ENCODE data around the gene CPAMD8. TPM values are rescaled to one million over a fixed set of nuclear protein-coding genes. Genes with fewer than 3 reads are reported as not detected.

Gene CPAMD8
- total RNA-seq, 4 donors from 2014 or later = 6.0 to 15.6 (median 7.6) TPM

DNA sequence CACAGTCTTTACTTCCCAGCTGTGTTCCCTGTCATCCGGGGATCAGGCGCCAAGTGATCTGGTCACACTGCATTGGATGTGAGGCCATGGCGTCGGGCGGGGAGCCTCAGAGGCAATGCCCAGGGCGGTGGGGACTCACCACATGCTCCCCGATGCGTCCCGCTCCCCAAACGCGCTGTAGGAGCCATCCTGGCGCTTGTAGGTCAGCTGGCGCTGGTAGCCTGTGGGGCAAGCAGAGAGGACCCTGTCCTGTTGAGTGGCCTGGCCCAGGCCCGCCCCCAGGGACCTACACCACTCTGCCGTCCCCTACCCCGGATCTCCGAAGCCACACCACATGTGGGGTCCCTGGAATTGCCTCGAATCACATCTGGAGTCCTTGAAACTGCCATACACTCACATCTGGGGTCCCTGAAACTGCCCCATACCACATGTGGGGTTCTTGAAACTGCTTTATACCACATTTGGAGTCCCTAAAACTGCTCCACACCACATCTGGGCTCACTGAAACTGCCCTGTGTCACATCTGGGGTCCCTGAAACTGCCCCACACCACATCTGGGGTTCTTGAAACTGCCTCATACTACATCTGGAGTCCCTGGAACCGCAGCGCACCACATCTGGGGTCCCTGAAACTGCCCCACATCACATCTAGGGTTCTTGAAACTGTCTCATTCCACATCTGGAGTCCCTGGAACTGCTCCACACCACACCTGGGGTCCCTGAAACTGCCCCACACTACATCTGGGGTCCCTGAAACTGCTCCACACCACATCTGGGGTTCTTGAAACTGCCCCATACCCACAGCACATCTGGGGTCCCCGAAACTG, 104.6 kb downstream of the CPAMD8 start:
- TF ChIP-seq POLR2A (IDR thresholded peaks at IDR 0.05) (no peak), CTCF (IDR thresholded peaks at IDR 0.05 in 4 of 5, conservative IDR thresholded peaks at IDR 0.05 in 1 of 5) (no peak)
- no peaks in the 10 kb centered on the region for H3K36me3 ChIP-seq
- DNase-seq (no peak), ATAC-seq (no peak)
- in situ Hi-C loops (cut with MboI; ENCODE audit: low sequenced_read_pairs in 4 of 4) (no loop called here), intact Hi-C loops (cut with DNase I; ENCODE audit: low total_unique reads) (no loop called here)
- H3K27me3 ChIP-seq = peaks cover 0 to 4% (median 0%) of the 10 kb centered on the region in 3 donors
- no peak overlapping the region for H3K4me3 ChIP-seq
- H3K9me3 ChIP-seq = peaks cover 0 to 6% (median 0%) of the 10 kb centered on the region in 3 donors
- H3K27ac ChIP-seq = no peak overlapping the region
- no peaks in the 10 kb centered on the region for H3K4me1 ChIP-seq

DNA sequence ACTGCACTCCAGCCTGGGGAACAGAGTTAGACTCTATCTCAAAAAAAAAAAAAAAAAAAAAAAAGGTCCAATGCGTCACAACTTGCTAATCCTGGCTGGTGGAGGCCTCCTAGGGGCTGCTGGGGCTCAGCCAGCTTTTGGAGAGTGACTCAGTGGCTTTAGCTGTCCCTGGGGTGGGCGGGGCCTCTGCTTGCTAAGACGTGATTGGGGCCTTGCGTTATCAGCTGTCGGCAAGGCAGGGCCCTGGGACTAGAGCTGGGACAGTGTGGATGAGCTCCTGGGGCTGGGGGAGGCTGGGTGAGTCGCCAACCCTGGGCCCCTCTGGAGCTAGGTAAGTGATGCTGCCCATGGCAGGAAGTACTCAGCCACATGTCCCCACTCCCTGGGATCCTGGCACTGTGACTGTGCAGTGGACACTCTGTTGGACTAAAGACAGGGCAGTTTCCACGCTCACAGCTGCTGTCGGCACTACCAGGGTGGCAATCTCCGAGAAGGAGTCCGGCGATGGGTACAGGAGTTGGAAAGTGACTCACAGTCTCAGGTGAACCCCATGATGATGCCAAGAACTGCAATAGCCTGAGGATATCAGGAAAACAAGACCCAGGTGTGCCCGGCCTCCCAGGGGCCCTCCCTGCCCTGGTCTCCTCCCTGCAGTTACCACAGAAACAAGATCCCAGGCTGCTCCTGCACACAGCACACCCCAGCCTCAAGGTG, 105.6 kb downstream of the CPAMD8 start:
- in situ Hi-C loops (cut with MboI; ENCODE audit: low sequenced_read_pairs in 4 of 4) (no loop called here), intact Hi-C loops (cut with DNase I; ENCODE audit: low total_unique reads) (no loop called here)
- Histone ChIP-seq H3K27me3 (peaks cover 0 to 4% (median 0%) of the 10 kb centered on the region in 3 donors), H3K9me3 (peaks cover 0 to 6% (median 0%) of the 10 kb centered on the region in 3 donors), H3K4me3 (no peak overlapping the region), H3K27ac (no peak overlapping the region), H3K4me1 (no peaks in the 10 kb centered on the region), H3K36me3 (no peaks in the 10 kb centered on the region)
- DNase-seq (no peak), ATAC-seq (no peak)
- TF ChIP-seq POLR2A (IDR thresholded peaks at IDR 0.05) = no peak
- TF ChIP-seq CTCF (IDR thresholded peaks at IDR 0.05 in 4 of 5, conservative IDR thresholded peaks at IDR 0.05 in 1 of 5) = no peak

DNA sequence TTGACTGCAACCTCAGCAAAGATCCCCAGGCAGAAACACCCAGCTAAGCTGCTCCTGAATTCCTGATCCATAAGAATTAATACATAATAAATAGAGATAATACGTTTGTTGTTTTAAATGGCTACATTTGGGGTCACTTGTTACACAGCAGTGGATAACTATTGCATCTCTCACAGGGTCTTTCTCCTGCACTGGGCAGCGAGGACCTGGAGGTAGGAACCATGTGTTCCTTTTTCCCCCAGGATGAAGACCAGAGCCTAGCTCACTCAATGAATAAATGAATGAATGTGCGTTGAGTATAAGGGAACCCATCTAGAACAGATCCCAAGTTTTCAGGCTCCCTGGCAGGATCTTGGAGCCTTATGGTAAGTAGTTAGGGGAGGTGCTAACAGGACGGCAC, 107.1 kb downstream of the CPAMD8 start:
- H3K4me3 ChIP-seq = no peak overlapping the region
- no peak overlapping the region for H3K27ac ChIP-seq
- no peaks in the 10 kb centered on the region for H3K36me3 ChIP-seq
- H3K9me3 ChIP-seq = peaks cover 0 to 6% (median 0%) of the 10 kb centered on the region in 3 donors
- in situ Hi-C loops (cut with MboI; ENCODE audit: low sequenced_read_pairs in 4 of 4) = no loop called here
- intact Hi-C loops (cut with DNase I; ENCODE audit: low total_unique reads) = no loop called here
- no peak for DNase-seq
- no peak for TF ChIP-seq CTCF (IDR thresholded peaks at IDR 0.05 in 4 of 5, conservative IDR thresholded peaks at IDR 0.05 in 1 of 5)
- TF ChIP-seq POLR2A (IDR thresholded peaks at IDR 0.05) = no peak
- peaks cover 0 to 4% (median 0%) of the 10 kb centered on the region in 3 donors for H3K27me3 ChIP-seq
- H3K4me1 ChIP-seq = no peaks in the 10 kb centered on the region
- no peak for ATAC-seq

DNA sequence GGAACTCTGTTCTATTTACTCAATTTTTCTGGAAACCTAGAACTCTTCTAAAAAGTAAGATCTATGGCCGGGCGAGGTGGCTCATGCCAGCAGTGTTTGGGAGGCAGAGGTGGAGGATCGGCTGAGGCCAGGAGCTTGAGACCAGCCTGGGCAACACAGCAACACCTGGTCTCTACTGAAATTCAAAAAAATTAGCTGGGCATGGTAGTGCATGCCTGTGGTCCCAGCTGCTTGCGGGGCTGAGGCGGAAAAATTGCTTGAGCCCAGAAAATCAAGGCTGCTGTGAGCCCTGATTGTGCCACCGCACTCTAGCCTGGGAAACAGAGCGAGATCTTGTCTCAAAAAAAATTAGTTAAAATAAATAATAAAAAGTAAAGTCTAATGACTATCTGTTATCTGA, 109.2 kb downstream of the CPAMD8 start:
- no peak for DNase-seq

More for the DNA sequence above, 109.2 kb downstream of the CPAMD8 start:
- Histone ChIP-seq H3K27me3 (peaks cover 0 to 4% (median 0%) of the 10 kb centered on the region in 3 donors), H3K4me1 (no peaks in the 10 kb centered on the region), H3K27ac (no peak overlapping the region), H3K36me3 (no peaks in the 10 kb centered on the region), H3K4me3 (no peak overlapping the region), H3K9me3 (peaks cover 0 to 10% (median 3%) of the 10 kb centered on the region in 3 donors)
- intact Hi-C loops (cut with DNase I; ENCODE audit: low total_unique reads) (no loop called here), in situ Hi-C loops (cut with MboI; ENCODE audit: low sequenced_read_pairs in 4 of 4) (no loop called here)
- ATAC-seq = no peak
- TF ChIP-seq CTCF (IDR thresholded peaks at IDR 0.05 in 4 of 5, conservative IDR thresholded peaks at IDR 0.05 in 1 of 5) (no peak), POLR2A (IDR thresholded peaks at IDR 0.05) (no peak)
